Neural cell (in vitro differentiated cells): ENCODE measurements around the gene ASS1. TPM values are rescaled to one million over a fixed set of nuclear protein-coding genes. Genes with fewer than 3 reads are reported as not detected.

Experiments
- H2AFZ ChIP-seq: fragments of 200-600, 300-800 bp; sonication (generic), shearing (Covaris generic); 2 replicates; pipeline ENCODE4 v1.6.0; 2014; ENCODE audit warnings: low read depth, mild to moderate bottlenecking, antibody characterized with exemption, low read length, moderate library complexity
- H3F3A ChIP-seq: fragments of 200-600 bp; shearing (Covaris generic); 2 replicates; pipeline ENCODE4 v1.6.1; 2016; ENCODE audit warnings: mild to moderate bottlenecking, moderate library complexity, mixed read lengths, antibody characterized with exemption, low read length; ENCODE audit not compliant: insufficient read depth, poor library complexity, severe bottlenecking
- H3K27ac ChIP-seq: fragments of 200-600, 300-800 bp; sonication (generic), shearing (Covaris generic); 2 replicates; pipeline ENCODE4 v1.5.1; 2014; ENCODE audit warnings: mild to moderate bottlenecking, low read length, moderate library complexity
- H3K27me3 ChIP-seq: fragments of 300-800, 200-600 bp; sonication (generic), shearing (Covaris generic); 2 replicates; pipeline ENCODE4 v1.6.0; 2014; ENCODE audit warnings: mild to moderate bottlenecking, low read depth, low read length, moderate library complexity; ENCODE audit not compliant: insufficient read depth
- H3K36me3 ChIP-seq: fragments of 300-800, 200-600 bp; sonication (generic), shearing (Covaris generic); 2 replicates; pipeline ENCODE4 v1.5.1; 2014; ENCODE audit warnings: mild to moderate bottlenecking, antibody characterized with exemption, low read length, moderate library complexity; ENCODE audit not compliant: insufficient read depth
- H3K4me2 ChIP-seq: fragments of 300-800, 200-600 bp; sonication (generic), shearing (Covaris generic); 2 replicates; pipeline ENCODE4 v1.6.0; 2014; ENCODE audit warnings: mild to moderate bottlenecking, low read length
- H3K4me3 ChIP-seq: fragments of 300-800, 200-600 bp; sonication (generic), shearing (Covaris generic); 2 replicates; pipeline ENCODE4 v1.5.1; 2014; ENCODE audit warnings: mild to moderate bottlenecking, low read length, moderate library complexity
- H3K79me2 ChIP-seq: fragments of 200-600 bp; shearing (Covaris generic); replicated peaks from 2 replicates; pipeline ENCODE4 v1.6.0; 2014; ENCODE audit warnings: mild to moderate bottlenecking, low read length, moderate library complexity; ENCODE audit not compliant: insufficient read depth
- H3K9ac ChIP-seq: fragments of 300-800, 200-600 bp; sonication (generic), shearing (Covaris generic); 2 replicates; pipeline ENCODE4 v1.6.1; 2016; ENCODE audit warnings: mild to moderate bottlenecking, low read length, mixed read lengths
- H3K9me2 ChIP-seq: fragments of 200-600 bp; shearing (Covaris generic); 2 replicates; pipeline ENCODE4 v1.6.1; 2016; ENCODE audit warnings: mild to moderate bottlenecking, low read length, mixed read lengths; ENCODE audit not compliant: insufficient read depth
- H3K9me3 ChIP-seq: fragments of 200-600, 300-800 bp; sonication (generic), shearing (Covaris generic); 2 replicates; pipeline ENCODE4 v1.6.1; 2016; ENCODE audit warnings: mild to moderate bottlenecking, mixed run types, low read length, moderate library complexity, mixed read lengths
- H4K20me1 ChIP-seq: fragments of 200-600 bp; shearing (Covaris generic); 2 replicates; pipeline ENCODE4 v1.6.1; 2016; ENCODE audit warnings: mild to moderate bottlenecking, mixed run types; ENCODE audit not compliant: insufficient read depth
- CTCF ChIP-seq: fragments of 450-650 bp; IDR thresholded peaks from 2 replicates; pipeline ENCODE4 v1.5.1; 2014; ENCODE audit warnings: antibody characterized with exemption, mild to moderate bottlenecking, moderate library complexity; ENCODE audit not compliant: poor library complexity, severe bottlenecking
- EP300 ChIP-seq: fragments of 450-650 bp; conservative IDR thresholded peaks from 2 replicates; pipeline ENCODE4 v1.6.1; 2014; ENCODE audit warnings: antibody characterized with exemption, mild to moderate bottlenecking, moderate library complexity; ENCODE audit not compliant: poor library complexity, severe bottlenecking
- EZH2 ChIP-seq: fragments of 200-600, 300-800 bp; shearing (Covaris generic), sonication (generic); IDR thresholded peaks from 2 replicates; pipeline ENCODE4 v1.6.1; 2014; ENCODE audit warnings: antibody characterized with exemption, low read length, borderline replicate concordance, mild to moderate bottlenecking; ENCODE audit not compliant: insufficient read depth, poor library complexity, severe bottlenecking
- MXI1 ChIP-seq: fragments of 450-650 bp; conservative IDR thresholded peaks from 2 replicates; pipeline ENCODE4 v1.6.1; 2014; ENCODE audit warnings: antibody characterized with exemption, mild to moderate bottlenecking; ENCODE audit not compliant: poor library complexity, severe bottlenecking
- POLR2AphosphoS5 ChIP-seq: IDR thresholded peaks from 2 replicates; pipeline ENCODE4 v1.6.1; 2012
- RAD21 ChIP-seq: fragments of 450-650 bp; conservative IDR thresholded peaks from 2 replicates; pipeline ENCODE4 v1.6.1; 2014; ENCODE audit warnings: antibody characterized with exemption, mild to moderate bottlenecking, moderate library complexity
- REST ChIP-seq: IDR thresholded peaks from 2 replicates; pipeline ENCODE4 v1.6.1; 2012; ENCODE audit warnings: borderline replicate concordance
- SMC3 ChIP-seq: fragments of 450-650 bp; conservative IDR thresholded peaks from 2 replicates; pipeline ENCODE4 v1.6.1; 2014; ENCODE audit warnings: antibody characterized with exemption, mild to moderate bottlenecking, moderate library complexity; ENCODE audit not compliant: poor library complexity
- TAF1 ChIP-seq: IDR thresholded peaks from 2 replicates; pipeline ENCODE4 v1.6.1; 2012; ENCODE audit warnings: low read depth
- polyA plus RNA-seq: library from polyadenylated mRNA; depleted of rRNA; stranded (reverse); fragments of >200 nt; gene quantifications from 2 replicates; pipeline ENCODE4 v1.2.3, GENCODE V29; 2014

ASS1 gene
- polyA plus RNA-seq, 1 donor from 2014 or later: 2.6 TPM

- no peaks in the 10 kb centered on the region for H3K9me3 ChIP-seq
- H3K9ac ChIP-seq: no peak overlapping the region
- H3K27me3 ChIP-seq: no peaks in the 10 kb centered on the region
- H3K36me3 ChIP-seq: no peaks in the 10 kb centered on the region
- no peak overlapping the region for H3K27ac ChIP-seq
- H2AFZ ChIP-seq: no peak overlapping the region
- H4K20me1 ChIP-seq: no peaks in the 10 kb centered on the region
- no peaks in the 10 kb centered on the region for H3F3A ChIP-seq
- no peaks in the 10 kb centered on the region for H3K9me2 ChIP-seq
- TF ChIP-seq POLR2AphosphoS5: no peak
- no peak for TF ChIP-seq CTCF
- no peak for TF ChIP-seq SMC3
- no peak for TF ChIP-seq EZH2
- no peak for TF ChIP-seq RAD21
- TF ChIP-seq REST: no peak
- no peak for TF ChIP-seq EP300
- no peak for TF ChIP-seq MXI1
- no peak for TF ChIP-seq TAF1
- H3K79me2 ChIP-seq: no peaks in the 10 kb centered on the region
- H3K4me2 ChIP-seq: no peak overlapping the region
- H3K4me3 ChIP-seq: no peak overlapping the region
Measured at GRCh38 chr9:130523921-130524320, 79.2 kb downstream of the ASS1 start.

DNA sequence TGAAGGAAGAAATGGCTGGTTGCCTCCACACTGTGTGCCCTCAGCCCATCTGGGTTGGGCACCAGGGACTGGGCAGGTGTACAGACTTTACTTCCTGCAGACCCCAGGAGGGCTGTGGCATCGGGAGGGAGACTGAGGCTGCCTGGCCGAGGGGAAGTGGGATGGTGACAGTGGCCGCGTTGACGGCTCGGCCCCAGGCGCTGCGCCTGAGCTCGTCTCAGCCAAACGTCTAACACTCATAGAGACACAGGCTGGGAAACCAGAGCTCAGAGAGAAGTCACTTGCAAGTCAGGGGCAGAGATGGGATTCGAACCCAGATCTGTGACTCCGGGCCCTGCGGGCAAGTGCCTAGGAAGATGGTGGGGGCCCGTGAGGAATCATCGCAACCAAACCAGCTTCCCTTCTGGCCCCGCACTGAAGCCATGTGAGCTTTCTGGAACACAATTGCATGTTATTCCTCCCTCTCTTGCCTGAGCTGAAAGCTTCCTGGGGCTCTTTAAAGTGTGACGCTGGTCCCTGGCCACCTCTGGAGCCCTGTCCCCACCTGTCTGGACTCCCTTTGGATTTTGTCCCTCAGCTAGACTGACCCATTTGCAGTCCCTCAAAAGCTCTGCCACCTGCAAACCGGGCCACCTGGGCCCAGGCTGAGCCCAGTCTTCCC, 81.6 kb downstream of the ASS1 start:
- no peak overlapping the region for H3K27ac ChIP-seq
- H3K9me2 ChIP-seq: no peaks in the 10 kb centered on the region
- no peak overlapping the region for H3K9ac ChIP-seq
- no peaks in the 10 kb centered on the region for H3K27me3 ChIP-seq
- H3K36me3 ChIP-seq: no peaks in the 10 kb centered on the region
- H3K79me2 ChIP-seq: no peaks in the 10 kb centered on the region
- no peak overlapping the region for H2AFZ ChIP-seq
- no peaks in the 10 kb centered on the region for H4K20me1 ChIP-seq
- no peak overlapping the region for H3K4me2 ChIP-seq
- H3F3A ChIP-seq: no peaks in the 10 kb centered on the region
- TF ChIP-seq RAD21: no peak
- no peak for TF ChIP-seq SMC3
- no peak for TF ChIP-seq TAF1
- TF ChIP-seq REST: no peak
- no peak for TF ChIP-seq EZH2
- no peak for TF ChIP-seq MXI1
- no peak overlapping the region for H3K4me3 ChIP-seq
- H3K9me3 ChIP-seq: no peaks in the 10 kb centered on the region
